HepG2 (cell line): ENCODE measurements around the gene TNFRSF6B. TPM values are rescaled to one million over a fixed set of nuclear protein-coding genes. Genes with fewer than 3 reads are reported as not detected.

Experiments
- ATAC-seq: fragments of 200-7000 bp; cut with Tn5 transposase; 3 replicates; pipeline ENCODE4 v1.9.1; 2020; ENCODE audit warnings: mild to moderate bottlenecking, moderate library complexity
- BruUV-seq: library from RNA; stranded (reverse); fragments of 400-500 nt; replicated peaks from 2 replicates; lab custom pipeline; 2021; lab: Mats Ljungman, UMichigan
- CTCF ChIA-PET: fragments of 300-600 bp; formaldehyde crosslinking; extraction: SDS; loops from one replicate; lab custom pipeline; 2021; ENCODE audit warnings: low total read pairs, inconsistent platforms, low intra/inter-chr PET ratio; lab: Yijun Ruan, JAX
- POLR2A ChIA-PET: fragments of 350-600 bp; sonication (Branson Sonifier 250); formaldehyde crosslinking; loops from one replicate; lab custom pipeline; 2020; ENCODE audit warnings: antibody characterized with exemption, inconsistent platforms; lab: Yijun Ruan, JAX
- DNase-seq: peaks from one replicate; pipeline ENCODE4 v3.0.0-alpha.2; 2015; ENCODE audit warnings: low spot score
- FAIRE-seq: peaks from 3 replicates; lab custom pipeline; 2011; peaks lifted over from hg19 to GRCh38; lab: Jason Lieb, UNC
- H2AFZ ChIP-seq: one replicate; pipeline ENCODE4 v1.6.1; 2011; ENCODE audit warnings: low read length, inconsistent platforms
- H3K27ac ChIP-seq: fragments of 300-600 bp; 3 replicates; pipeline ENCODE4 v1.8.0; 2011; ENCODE audit warnings: mixed run types, mild to moderate bottlenecking, mixed read lengths, low read length, inconsistent platforms; ENCODE audit not compliant: insufficient read depth; ENCODE audit errors: extremely low read length
- H3K27me3 ChIP-seq, 2 experiments: fragments of 200-600 bp in 1 of 2; 2 replicates in 1 of 2; 3 replicates in 1 of 2; pipeline versions ENCODE4 v1.6.0 to v1.8.0; 2011; ENCODE audit warnings: low read length in 2 of 2, mild to moderate bottlenecking in 2 of 2, moderate library complexity in 2 of 2, inconsistent platforms in 1 of 2; ENCODE audit not compliant: insufficient read depth in 2 of 2, control insufficient read depth in 1 of 2
- H3K36me3 ChIP-seq, 2 experiments: fragments of 200-600 bp in 1 of 2; replicated peaks in 1 of 2; 2 replicates in 1 of 2; 3 replicates in 1 of 2; pipeline versions ENCODE4 v1.5.1 to v1.8.0; 2011; ENCODE audit warnings: low read length in 2 of 2, inconsistent platforms in 1 of 2; ENCODE audit not compliant: insufficient read depth in 2 of 2, control insufficient read depth in 1 of 2
- H3K4me1 ChIP-seq: 2 replicates; pipeline ENCODE4 v1.5.1; 2012; ENCODE audit warnings: low read length, inconsistent platforms; ENCODE audit not compliant: insufficient read depth
- H3K4me2 ChIP-seq: 2 replicates; pipeline ENCODE4 v1.6.0; 2011; ENCODE audit warnings: low read depth, low read length, inconsistent platforms
- H3K4me3 ChIP-seq, 3 experiments: fragments of 200-600 bp in 1 of 3; sonication (generic), shearing (Covaris generic) in 1 of 3; replicated peaks in 1 of 3; 2 replicates each; pipeline ENCODE4 v1.5.1; 2011 to 2016; ENCODE audit warnings: low read length in 3 of 3, inconsistent platforms in 2 of 3, low read depth in 2 of 3, mild to moderate bottlenecking in 2 of 3, control low read depth in 1 of 3, mixed read lengths in 1 of 3; ENCODE audit not compliant: insufficient read depth in 1 of 3
- H3K79me2 ChIP-seq: one replicate; pipeline ENCODE4 v1.6.1; 2011; ENCODE audit warnings: low read length, inconsistent platforms; ENCODE audit not compliant: insufficient read depth
- H3K9ac ChIP-seq: 2 replicates; pipeline ENCODE4 v1.6.0; 2011; ENCODE audit warnings: mild to moderate bottlenecking, low read depth, low read length, inconsistent platforms; ENCODE audit not compliant: insufficient read depth
- H3K9me3 ChIP-seq: 2 replicates; pipeline ENCODE4 v1.5.1; 2012; ENCODE audit warnings: mild to moderate bottlenecking, low read length
- H4K20me1 ChIP-seq: 2 replicates; pipeline ENCODE4 v1.6.0; 2011; ENCODE audit warnings: inconsistent platforms, mild to moderate bottlenecking, low read length, moderate library complexity; ENCODE audit not compliant: insufficient read depth
- ARID3A ChIP-seq: IDR thresholded peaks from 2 replicates; pipeline ENCODE4 v1.6.1; 2012; ENCODE audit warnings: low read depth, low read length, improper control_type of control experiment
- CHCHD3 ChIP-seq: sonication (generic); formaldehyde crosslinking; IDR thresholded peaks from 2 replicates; pipeline ENCODE4 v1.8.0; 2022; ENCODE audit warnings: mild to moderate bottlenecking, missing genetic modification reagents, moderate library complexity
- FOXC1 ChIP-seq: sonication (generic); formaldehyde crosslinking; IDR thresholded peaks from 2 replicates; pipeline ENCODE4 v1.8.0; 2022; ENCODE audit warnings: mild to moderate bottlenecking, missing genetic modification reagents, borderline replicate concordance
- SOX13 ChIP-seq, 3 experiments: fragments of 450-650 bp in 1 of 3; sonication (generic) in 1 of 3; formaldehyde crosslinking in 1 of 3; IDR thresholded peaks in 2 of 3; conservative IDR thresholded peaks in 1 of 3; 2 replicates each; pipeline versions ENCODE4 v1.5.0 to v1.6.1; 2016 to 2020; ENCODE audit warnings: antibody characterized with exemption in 1 of 3, mild to moderate bottlenecking in 1 of 3, missing compliant biosample characterization in 1 of 3, missing genetic modification reagents in 1 of 3, moderate library complexity in 1 of 3
- THAP9 ChIP-seq: sonication (generic); formaldehyde crosslinking; IDR thresholded peaks from 2 replicates; pipeline ENCODE4; 2020; ENCODE audit warnings: missing genetic modification reagents, mild to moderate bottlenecking, borderline replicate concordance
- YY1 ChIP-seq: IDR thresholded peaks from 2 replicates; pipeline ENCODE4 v1.6.1; 2011; ENCODE audit warnings: low read length, low read depth, moderate library complexity, mild to moderate bottlenecking; ENCODE audit not compliant: insufficient read depth, insufficient replicate concordance
- ZKSCAN5 ChIP-seq: sonication (generic); formaldehyde crosslinking; IDR thresholded peaks from 2 replicates; pipeline ENCODE4 v1.5.1; 2020; ENCODE audit warnings: mild to moderate bottlenecking, missing genetic modification reagents
- ZKSCAN8 ChIP-seq: IDR thresholded peaks from 2 replicates; pipeline ENCODE4 v1.6.1; 2016; ENCODE audit warnings: borderline replicate concordance, missing genetic modification reagents, missing compliant biosample characterization
- ZNF138 ChIP-seq: sonication (generic); formaldehyde crosslinking; IDR thresholded peaks from 2 replicates; pipeline ENCODE4 v1.5.0; 2020; ENCODE audit warnings: mild to moderate bottlenecking, low read depth, missing genetic modification reagents
- ZNF224 ChIP-seq: sonication (generic); formaldehyde crosslinking; IDR thresholded peaks from 2 replicates; pipeline ENCODE4 v1.5.0; 2020; ENCODE audit warnings: mild to moderate bottlenecking, missing genetic modification reagents
- ZNF343 ChIP-seq: sonication (generic); formaldehyde crosslinking; IDR thresholded peaks from 2 replicates; pipeline ENCODE4 v1.4.0; 2020; ENCODE audit warnings: mild to moderate bottlenecking, missing genetic modification reagents
- ZNF354B ChIP-seq: sonication (generic); formaldehyde crosslinking; IDR thresholded peaks from 2 replicates; pipeline ENCODE4 v1.8.0; 2022; ENCODE audit warnings: mild to moderate bottlenecking, missing genetic modification reagents
- ZNF362 ChIP-seq: sonication (generic); formaldehyde crosslinking; IDR thresholded peaks from 2 replicates; pipeline ENCODE4 v1.4.0; 2020; ENCODE audit warnings: missing genetic modification reagents, mild to moderate bottlenecking, borderline replicate concordance
- ZNF414 ChIP-seq: sonication (generic); formaldehyde crosslinking; IDR thresholded peaks from 2 replicates; pipeline ENCODE4 v1.5.0; 2020; ENCODE audit warnings: missing genetic modification reagents
- ZNF605 ChIP-seq: sonication (generic); formaldehyde crosslinking; IDR thresholded peaks from 2 replicates; pipeline ENCODE4 v1.8.0; 2022; ENCODE audit warnings: mild to moderate bottlenecking, missing genetic modification reagents
- ZNF724P ChIP-seq: sonication (generic); formaldehyde crosslinking; IDR thresholded peaks from 2 replicates; pipeline ENCODE4 v1.8.0; 2022; ENCODE audit warnings: missing genetic modification reagents, borderline replicate concordance
- WGBS: methylation state at CpG from one replicate; pipeline ENCODE4 v1.1.6; 2017; ENCODE audit warnings: low lambda C conversion rate; 5-methylcytosine and 5-hydroxymethylcytosine counted together
- in situ Hi-C: cut with HindIII; loops from 2 replicates; pipeline ENCODE4 v1.10.0; 2017; ENCODE audit warnings: low pct_unique_long_range_greater_than_20kb; ENCODE audit not compliant: extremely low pct_ligation_motif_present
- intact Hi-C: fragments of 100-400 bp; cut with micrococcal nuclease; formaldehyde crosslinking; loops from one replicate; pipeline ENCODE4 v1.10.0; 2022; ENCODE audit not compliant: unreplicated experiment
- polyA plus RNA-seq, 8 experiments: library from polyadenylated mRNA; depleted of rRNA in 3 of 8; stranded (reverse) in 7 of 8; unstranded in 1 of 8; fragments of >200 nt; fragmentation: Illumina TruSeq in 4 of 8; extraction: Trizol in 4 of 8; gene quantifications; 2 replicates each; pipeline versions ENCODE4 v1.2.1 to v1.2.3, GENCODE V29; 2011 to 2016; ENCODE audit warnings: low read depth in 4 of 8, missing spikeins in 1 of 8, mixed read lengths in 1 of 8; ENCODE audit not compliant: insufficient read depth in 1 of 8
- total RNA-seq, 5 experiments: library from RNA; depleted of rRNA; stranded (reverse); fragments of >200 nt; fragmentation: Illumina TruSeq; extraction: Trizol; gene quantifications; 2 replicates each; pipeline ENCODE4 v1.2.3, GENCODE V29; 2016; ENCODE audit warnings: low read depth in 1 of 5

The TNFRSF6B gene
- total and polyA plus RNA-seq, 2 of the 13 experiments (the other 11 are each of a cell fraction or from before 2014, with no cell fraction given) = 0.24 TPM; not detected in 1

GRCh38 chr20:63741354-63741675, 44.9 kb downstream of the TNFRSF6B start:
- Histone ChIP-seq H3K27ac (peak overlapping the region; percentile 92), H3K4me2 (peak overlapping the region; percentile 95), H3K27me3 (no peaks in the 10 kb centered on the region), H3K9me3 (no peaks in the 10 kb centered on the region), H3K4me3 (peak overlapping the region; percentile 61 to 84 (median 83)), H3K36me3 (peaks cover 21 to 27% of the 10 kb centered on the region in 2 experiments), H2AFZ (no peak overlapping the region), H3K4me1 (peaks cover 64% of the 10 kb centered on the region), H4K20me1 (no peaks in the 10 kb centered on the region), H3K79me2 (peaks cover 23% of the 10 kb centered on the region), H3K9ac (peak overlapping the region; percentile 84)
- in situ Hi-C loops (loop anchor here (5.0 kb wide), 1 partner anchor 34 kb away; the partner anchor contains the start of genes ARFRP1 and ZGPAT), intact Hi-C loops (loop anchor here (2.0 to 10.0 kb wide), 3 partner anchors 35 to 123 kb away; partner anchors contain the start of genes ABHD16B, ARFRP1 and TPD52L2)
- BruUV-seq = TSS peak; percentile 2
- FAIRE-seq (no peak), DNase-seq (no peak), ATAC-seq (no peak)
- POLR2A ChIA-PET = interaction anchor here (0.7 to 2.4 kb wide), 29 partner anchors 9 to 321 kb away, joined by 3 to 41 read pairs (median 6); partner anchors contain the start of genes ARFRP1, DNAJC5, GMEB2 and PRPF6
- CTCF ChIA-PET = interaction anchor here (1.0 kb wide), 1 partner anchor 35 kb away, joined by 4 read pairs; no protein-coding TSS in a partner anchor
- 17% methylated on average over 6 of the region's 6 CpGs for WGBS
- TF ChIP-seq ZNF138 (CRISPR knock-in tag) (no peak), ARID3A (no peak), FOXC1 (CRISPR knock-in tag) (peak; percentile 53; the same call in 1 of the 2 replicates), YY1 (peak; percentile 52), THAP9 (CRISPR knock-in tag) (0 out of 2 replicates have a peak, but pooled peaks have one; percentile 7), ZNF724P (CRISPR knock-in tag) (0 out of 2 replicates have a peak, but pooled peaks have one; percentile 20), ZNF224 (CRISPR knock-in tag) (peak; percentile 8; the same call in 1 of the 2 replicates), ZNF605 (CRISPR knock-in tag) (peak; percentile 10; the same call in 1 of the 2 replicates), ZKSCAN8 (CRISPR knock-in tag) (no peak), ZNF354B (CRISPR knock-in tag) (0 out of 2 replicates have a peak, but pooled peaks have one; percentile 35), ZNF343 (CRISPR knock-in tag) (0 out of 2 replicates have a peak, but pooled peaks have one; percentile 2), ZNF414 (peak; percentile 13; the same call in 1 of the 2 replicates), CHCHD3 (CRISPR knock-in tag) (0 out of 2 replicates have a peak, but pooled peaks have one; percentile 74), ZKSCAN5 (CRISPR knock-in tag) (0 out of 2 replicates have a peak, but pooled peaks have one; percentile 32), ZNF362 (no peak), SOX13 (IDR thresholded peaks at IDR 0.05) (no peak), SOX13 (CRISPR knock-in tag; conservative IDR thresholded peaks at IDR 0.05 in 1 of 2, IDR thresholded peaks at IDR 0.05 in 1 of 2) (0 out of 4 replicates have a peak, but pooled peaks of 1 of the 2 experiments have one; percentile 67)
